ENCODE results near the gene WSB1.

Gene WSB1

GRCh38 chr17:27339836-27340550 is 46.1 kb downstream of the WSB1 start:
- no peak for DNase-seq

- DNase-seq: no peak
Observed at GRCh38 chr17:27340575-27340974, 46.7 kb downstream of the WSB1 start.

DNA sequence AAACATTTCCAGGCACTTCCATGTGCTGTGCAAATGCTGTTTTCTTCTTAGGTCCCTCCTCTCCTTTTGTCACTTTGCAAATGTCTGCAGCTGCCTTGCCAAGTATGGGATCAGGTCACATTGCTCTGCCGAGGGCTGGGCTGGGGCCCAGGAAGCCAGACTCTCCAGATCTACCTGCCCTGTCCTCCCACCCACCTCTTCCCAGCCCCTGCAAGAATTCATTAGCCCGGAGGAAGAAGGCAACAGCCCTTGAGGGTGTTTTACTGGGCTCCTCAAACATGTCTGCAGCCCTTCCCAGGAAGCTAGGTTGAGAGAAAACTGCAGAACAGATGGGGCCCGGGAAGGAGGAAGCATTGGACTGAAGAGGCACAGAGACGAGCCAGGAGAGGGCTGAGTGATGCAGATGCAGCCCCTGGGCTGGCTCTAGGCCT is 47.1 kb downstream of the WSB1 start:
- DNase-seq: no peak

DNA sequence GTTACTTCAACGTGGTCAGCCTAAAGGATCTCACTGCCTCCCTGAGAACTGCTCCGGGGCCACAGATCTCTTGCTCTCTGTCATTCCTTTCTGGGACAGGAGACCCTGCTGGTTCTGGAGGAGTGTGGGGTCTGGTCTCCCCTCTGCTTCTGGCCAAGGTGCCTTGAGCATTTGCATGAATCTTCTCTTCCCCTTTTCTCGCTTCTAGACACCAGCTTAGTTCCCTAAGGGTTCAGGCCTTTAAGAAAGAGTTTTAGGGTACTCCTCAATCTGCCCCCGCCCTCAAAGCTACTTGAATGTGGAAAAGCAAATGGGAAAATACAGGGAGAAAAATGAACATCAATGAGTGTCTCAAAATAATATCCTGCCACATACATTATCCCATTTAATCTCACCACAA is 48.1 kb downstream of the WSB1 start:
- DNase-seq: no peak

GRCh38 chr17:27343294-27343693 is 49.4 kb downstream of the WSB1 start:
- no peak for DNase-seq

DNA sequence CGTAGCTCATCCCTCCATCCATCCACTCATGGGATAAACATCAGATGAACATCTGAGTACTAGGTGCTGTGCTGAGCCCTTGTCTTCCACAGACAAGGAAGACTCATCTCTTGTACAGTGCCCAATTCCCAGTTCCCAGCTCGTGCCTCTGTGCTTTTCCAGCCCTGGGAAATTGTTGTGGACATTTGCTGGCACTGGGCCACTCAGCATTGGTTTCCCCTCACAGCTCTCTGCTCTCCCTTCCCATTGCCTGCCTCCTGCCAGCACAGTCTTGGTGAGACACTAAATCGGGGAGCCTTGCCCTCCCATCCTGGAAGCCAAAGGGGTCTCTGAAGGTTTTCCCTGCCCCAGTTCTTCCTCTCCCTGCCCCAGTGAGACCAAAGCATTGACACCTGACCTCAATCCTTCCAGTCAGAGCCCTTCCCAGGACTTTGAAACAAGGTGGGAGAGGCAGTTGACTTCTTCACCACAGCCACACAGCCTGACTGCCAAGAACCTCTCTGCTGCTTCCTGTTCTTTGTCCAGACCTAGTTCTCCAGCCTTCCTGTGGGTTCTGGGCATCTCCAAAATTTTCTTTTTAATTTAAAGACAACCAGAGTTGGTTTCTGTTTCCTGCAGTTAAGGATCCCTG is 50.2 kb downstream of the WSB1 start:
- DNase-seq: no peak

- peak; percentile 7 to 12 for DNase-seq
Observed at GRCh38 chr17:27345141-27345904, 51.4 kb downstream of the WSB1 start.

- DNase-seq: no peak
Observed at GRCh38 chr17:27346228-27346899, 52.5 kb downstream of the WSB1 start.

- no peak for DNase-seq
Observed at GRCh38 chr17:27348196-27348595, 54.3 kb downstream of the WSB1 start.

DNA sequence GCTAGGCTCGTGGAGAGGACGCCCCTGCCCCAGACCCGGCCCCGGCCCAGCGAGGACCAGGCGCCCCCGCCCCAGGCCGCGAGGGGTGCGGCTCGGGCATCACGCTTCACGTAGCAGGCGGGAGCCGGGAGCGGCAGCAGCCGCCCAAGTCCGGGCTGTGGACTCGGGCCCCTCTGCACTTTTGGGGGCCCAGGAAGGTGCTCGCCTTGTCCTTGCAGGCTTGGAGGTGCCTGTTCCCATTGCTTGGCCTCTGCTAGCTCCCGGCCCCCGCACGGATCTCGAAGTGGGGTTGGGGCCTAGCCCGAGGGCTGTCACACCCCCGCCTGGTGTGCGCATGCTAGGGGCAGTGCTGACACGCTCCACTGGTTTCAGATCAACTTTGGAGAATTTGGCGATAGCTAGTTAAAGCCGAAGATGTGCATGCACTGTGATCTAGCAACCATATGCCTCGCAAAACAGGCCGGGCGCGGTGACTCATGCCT is 55.7 kb downstream of the WSB1 start:
- DNase-seq: no peak

DNA sequence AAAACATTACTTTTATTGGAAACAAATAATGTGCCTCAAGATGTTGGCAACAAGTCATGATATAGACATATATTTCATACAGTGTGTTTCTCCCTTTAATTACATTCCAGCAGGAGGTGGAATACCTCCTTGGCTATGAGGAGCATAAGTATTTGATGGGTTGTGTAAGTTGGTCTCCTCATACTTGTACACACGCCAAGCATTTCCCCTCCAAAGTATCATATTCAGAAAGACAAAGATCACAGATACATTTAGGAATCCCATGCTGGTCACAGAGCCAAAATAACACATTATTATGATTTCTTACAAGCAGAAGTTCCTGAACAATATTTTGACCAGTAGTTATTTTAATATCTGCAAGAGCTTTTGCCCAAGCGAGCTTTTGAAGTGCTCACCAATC is 57.8 kb downstream of the WSB1 start:
- DNase-seq: no peak

DNA sequence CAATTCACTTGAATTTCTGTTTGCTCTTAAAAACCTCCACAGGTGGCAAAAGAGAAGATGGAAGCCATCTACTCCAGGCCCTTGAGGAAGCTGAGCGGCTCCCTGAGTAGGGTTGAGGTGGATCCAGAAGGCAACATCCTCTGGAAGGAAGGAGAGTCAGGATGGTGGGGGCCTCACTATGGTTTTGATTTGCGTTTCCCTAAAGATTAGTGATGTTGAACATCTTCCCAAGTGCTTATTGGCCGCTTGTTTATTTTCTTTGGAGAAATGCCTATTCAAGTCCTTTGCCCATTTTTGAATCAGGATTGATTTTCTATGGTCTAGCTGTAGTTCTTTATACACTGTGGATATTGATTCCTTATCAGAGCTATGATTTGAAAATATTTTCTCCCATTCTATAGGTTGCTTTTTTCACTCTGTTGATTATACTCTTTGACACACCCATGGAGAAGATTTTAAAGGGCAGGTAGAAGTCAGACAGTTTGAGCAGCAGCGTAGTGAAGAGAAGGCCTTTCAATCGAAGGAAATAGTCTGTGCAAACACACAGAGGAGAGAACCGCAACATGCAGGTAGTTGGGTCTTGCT is 58.6 kb downstream of the WSB1 start:
- no peak for DNase-seq

DNA sequence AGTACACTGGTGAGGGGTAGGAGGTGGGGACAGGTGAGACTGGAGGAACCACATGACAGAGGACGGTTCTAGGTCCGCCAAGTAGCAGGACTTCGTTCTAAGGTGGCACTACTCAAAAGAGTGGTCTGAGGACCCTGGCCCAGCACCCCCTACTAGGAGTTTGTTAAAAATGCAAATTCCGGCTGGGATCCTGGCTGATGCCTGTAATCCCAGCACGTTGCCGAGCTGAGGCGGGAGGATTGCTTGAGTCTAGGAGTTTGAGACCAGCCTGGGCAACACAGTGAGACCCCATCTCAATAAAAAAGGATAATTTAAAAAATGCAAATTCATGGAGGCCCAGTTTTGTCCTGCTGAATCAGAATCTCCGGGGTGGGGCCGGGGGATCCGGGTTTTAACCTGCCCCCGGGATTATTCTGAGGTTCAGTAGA is 59.1 kb downstream of the WSB1 start:
- no peak for DNase-seq

DNA sequence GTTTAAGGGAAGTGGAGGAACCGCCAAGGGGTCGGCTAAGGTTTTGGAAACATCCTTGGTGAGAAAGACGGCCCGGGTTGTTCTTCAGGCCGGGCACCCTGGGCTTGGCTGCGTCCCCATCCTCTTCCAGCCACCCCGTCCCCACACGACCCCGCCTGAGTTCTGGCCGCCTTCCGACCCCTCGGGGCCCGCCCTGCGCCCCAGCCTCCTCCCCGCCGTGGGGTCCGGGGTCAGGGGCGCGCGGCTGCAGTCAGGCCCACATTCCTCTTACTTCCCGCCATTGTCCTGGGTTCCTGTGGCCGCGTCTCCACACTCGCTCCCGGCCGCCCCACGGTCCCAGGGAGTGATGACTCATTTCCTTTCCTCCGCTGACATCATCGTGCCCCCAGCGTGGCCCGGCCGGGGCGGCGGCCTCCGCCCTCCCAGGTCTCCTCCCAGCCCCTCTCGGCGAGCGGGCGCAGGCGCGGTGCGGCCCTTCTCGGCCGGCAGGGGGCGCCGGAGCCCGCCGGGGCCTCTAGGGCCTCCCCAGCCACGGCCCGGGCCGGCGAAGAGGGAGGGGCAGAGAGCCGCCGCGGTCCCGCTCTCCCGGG is 59.6 kb downstream of the WSB1 start:
- DNase-seq: peak; percentile 68 to 71

GRCh38 chr17:27354051-27354490 is 60.2 kb downstream of the WSB1 start:
- DNase-seq: no peak

GRCh38 chr17:27354491-27355081 is 60.7 kb downstream of the WSB1 start:
- no peak for DNase-seq

DNA sequence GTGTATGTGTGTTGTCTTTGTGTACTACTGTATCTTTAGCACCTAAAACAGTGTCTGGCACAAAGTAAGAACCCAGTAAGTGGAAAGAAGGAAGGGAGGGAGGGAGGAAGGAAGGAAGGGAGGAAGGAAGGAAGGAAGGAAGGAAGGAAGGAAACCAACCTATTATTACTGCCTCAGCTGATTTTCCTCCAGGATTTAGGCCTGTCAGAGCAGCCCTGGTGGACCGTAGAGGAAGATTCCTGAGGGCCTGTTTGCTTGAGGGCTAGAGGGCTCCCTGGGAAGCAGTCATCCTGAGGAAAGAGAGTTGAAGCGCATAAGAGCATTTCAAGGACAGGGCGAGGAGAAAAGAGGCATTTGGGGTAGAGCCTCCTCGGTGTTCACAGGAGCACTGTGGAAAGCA is 61.5 kb downstream of the WSB1 start:
- DNase-seq: no peak

GRCh38 chr17:27356091-27356705 is 62.3 kb downstream of the WSB1 start:
- no peak for DNase-seq

DNA sequence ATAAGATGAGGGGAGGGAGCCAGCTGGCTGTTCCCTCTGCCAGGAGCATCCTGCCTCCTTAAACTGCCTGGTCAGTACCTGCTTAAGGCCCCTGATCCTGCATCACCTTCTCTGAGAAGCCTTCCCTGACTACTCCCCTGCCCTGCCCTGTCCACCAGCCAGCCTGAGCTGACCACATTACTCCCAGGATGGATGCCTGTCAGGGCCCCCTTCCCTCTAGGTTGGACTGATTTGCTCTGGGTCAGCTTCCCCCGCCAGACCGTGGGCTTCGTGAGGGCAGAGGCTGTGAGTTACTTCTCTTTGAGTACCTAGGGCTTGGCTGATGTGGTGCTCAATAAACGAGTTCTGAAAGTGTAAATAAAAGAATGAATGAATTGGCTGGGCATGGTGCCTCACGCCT is 63.3 kb downstream of the WSB1 start:
- no peak for DNase-seq

GRCh38 chr17:27360507-27360906 is 66.6 kb downstream of the WSB1 start:
- DNase-seq: no peak

- no peak for DNase-seq
Observed at GRCh38 chr17:27361695-27362094, 67.8 kb downstream of the WSB1 start.

DNA sequence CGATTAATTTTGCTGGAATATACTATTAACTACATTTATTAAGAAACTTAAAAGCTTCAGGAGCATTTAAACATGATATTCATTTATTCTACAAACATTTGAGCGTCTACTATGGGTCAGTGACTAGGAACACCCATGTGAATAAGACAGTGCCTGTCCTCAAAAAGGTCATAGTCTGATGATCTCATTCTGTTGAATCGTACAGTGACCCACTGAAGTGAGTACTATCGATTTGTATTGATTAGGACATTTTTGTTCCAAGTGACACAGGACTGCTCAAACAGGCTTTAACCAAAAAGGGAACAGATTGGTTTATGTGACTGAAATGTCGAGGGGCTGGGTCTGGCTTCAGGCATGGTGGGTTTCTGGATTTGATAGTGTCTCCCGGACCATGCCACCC is 68.6 kb downstream of the WSB1 start:
- DNase-seq: no peak

Measured in NCI-H2081 (cell line).